GM12873 (cell line): ENCODE measurements around the gene NR2C2.

ENCODE experiments used
- CTCF ChIP-seq: IDR thresholded peaks from 2 replicates; pipeline ENCODE4 v1.5.1; 2012; ENCODE audit warnings: low read depth, mild to moderate bottlenecking, moderate library complexity, low read length, control low read depth; ENCODE audit not compliant: insufficient read depth; ENCODE audit errors: missing control alignments

The NR2C2 gene

GRCh38 chr3:14914779-14915117 is 32.6 kb upstream of the NR2C2 start:
- TF ChIP-seq CTCF = no peak

GRCh38 chr3:14915636-14916222 is 31.7 kb upstream of the NR2C2 start:
- TF ChIP-seq CTCF = peak; percentile 39

GRCh38 chr3:14918356-14918860 is 29.0 kb upstream of the NR2C2 start:
- TF ChIP-seq CTCF = no peak

- no peak for TF ChIP-seq CTCF
Measured at GRCh38 chr3:14920536-14920935, 26.8 kb upstream of the NR2C2 start.

- peak; percentile 98 for TF ChIP-seq CTCF
Measured at GRCh38 chr3:14921034-14921616, 26.3 kb upstream of the NR2C2 start.

- TF ChIP-seq CTCF = no peak
Measured at GRCh38 chr3:14921811-14922705, 25.3 kb upstream of the NR2C2 start.

- no peak for TF ChIP-seq CTCF
Measured at GRCh38 chr3:14922863-14923262, 24.5 kb upstream of the NR2C2 start.
